Measurements from ENCODE around the gene ZFP36.

- no peak for TF ChIP-seq EP300 (IDR thresholded peaks at IDR 0.05; ENCODE audit: borderline replicate concordance)
- TF ChIP-seq YY1 (IDR thresholded peaks at IDR 0.05; ENCODE audit: low read depth), result no peak
- no peak for TF ChIP-seq RAD21 (IDR thresholded peaks at IDR 0.05; ENCODE audit: low read depth)
- TF ChIP-seq MAX (IDR thresholded peaks at IDR 0.05), result no peak
Measured at GRCh38 chr19:39400061-39400460, 6.6 kb upstream of the ZFP36 start.

All from Ishikawa (cell line).